HG02840 (cell line): ENCODE measurements around the gene PID1.

Source experiments
- ATAC-seq: cut with Tn5 transposase; IDR thresholded peaks from one replicate; pipeline ENCODE4 v1.9.1; 2021; ENCODE audit warnings: mild to moderate bottlenecking, moderate library complexity, moderate number of reproducible peaks; ENCODE audit not compliant: unreplicated experiment, low FRiP score

The PID1 gene

GRCh38 chr2:229130522-229130921, 140.6 kb downstream of the PID1 start:
- no peak for ATAC-seq

- ATAC-seq = no peak
Observed at GRCh38 chr2:229129738-229130371, 141.2 kb downstream of the PID1 start.

DNA sequence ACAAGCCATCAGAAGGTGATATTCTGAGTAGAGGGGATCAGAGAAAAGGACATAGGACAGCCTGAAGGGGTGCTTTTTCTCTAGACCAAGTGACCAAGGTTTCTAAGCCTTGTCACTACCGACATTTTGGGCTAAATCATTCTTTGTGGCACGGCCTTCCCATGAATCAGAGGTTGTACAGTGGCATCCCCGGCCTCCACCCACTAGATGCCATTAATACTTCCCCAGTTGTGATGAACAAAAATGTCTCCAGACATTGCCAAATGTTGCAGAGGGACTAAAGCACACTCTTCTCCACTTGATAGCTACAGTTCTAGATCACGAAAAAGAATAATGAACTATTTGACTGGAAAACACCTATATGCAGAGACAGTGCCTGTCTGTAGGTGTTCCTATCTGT, 143.6 kb downstream of the PID1 start:
- ATAC-seq = no peak

GRCh38 chr2:229126066-229126465, 145.0 kb downstream of the PID1 start:
- no peak for ATAC-seq

- no peak for ATAC-seq
Observed at GRCh38 chr2:229124136-229124535, 147.0 kb downstream of the PID1 start.

DNA sequence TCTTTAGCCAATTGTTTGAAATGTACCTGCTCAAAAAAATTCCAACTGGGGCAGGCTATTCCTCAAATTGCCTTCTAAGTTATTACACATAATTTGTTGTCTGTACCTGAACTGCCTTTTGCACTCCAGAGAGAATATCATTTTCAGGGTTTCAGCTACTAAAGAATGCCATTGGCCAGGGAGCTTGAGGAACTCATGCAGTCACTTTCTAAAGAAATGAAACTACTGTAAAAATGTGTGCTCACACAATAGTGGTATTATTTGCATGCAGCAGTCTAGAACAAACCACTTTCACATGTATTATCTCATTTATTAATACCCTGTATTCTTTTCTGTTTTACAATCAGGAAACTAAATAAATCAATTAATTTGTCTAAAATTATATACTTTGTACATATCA, 152.2 kb downstream of the PID1 start:
- ATAC-seq = no peak

- no peak for ATAC-seq
Observed at GRCh38 chr2:229118336-229118735, 152.8 kb downstream of the PID1 start.

- no peak for ATAC-seq
Observed at GRCh38 chr2:229111744-229112143, 159.3 kb downstream of the PID1 start.

DNA sequence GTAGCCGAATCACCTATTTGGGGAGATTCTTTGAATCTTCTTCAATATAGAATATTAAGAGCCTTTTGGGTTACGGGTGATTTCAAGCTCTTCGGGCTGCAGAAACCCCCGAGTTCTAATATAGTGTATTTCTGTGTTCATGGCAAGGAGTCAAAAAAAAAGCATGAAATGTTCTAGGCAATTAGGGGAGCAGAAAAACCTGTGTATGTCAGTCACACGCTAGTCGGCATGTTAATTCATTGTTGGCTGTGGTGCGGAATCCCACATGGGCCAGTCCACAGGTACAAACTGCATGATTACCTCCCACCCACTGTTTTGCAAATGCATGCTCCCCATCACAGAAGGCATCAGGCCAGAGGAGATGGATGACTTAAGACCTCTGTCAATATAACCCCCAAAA, 161.9 kb downstream of the PID1 start:
- ATAC-seq = no peak

- no peak for ATAC-seq
Observed at GRCh38 chr2:229107601-229108000, 163.5 kb downstream of the PID1 start.

GRCh38 chr2:229104974-229105387, 166.1 kb downstream of the PID1 start:
- ATAC-seq = no peak

- ATAC-seq = no peak
Observed at GRCh38 chr2:229104025-229104424, 167.1 kb downstream of the PID1 start.

DNA sequence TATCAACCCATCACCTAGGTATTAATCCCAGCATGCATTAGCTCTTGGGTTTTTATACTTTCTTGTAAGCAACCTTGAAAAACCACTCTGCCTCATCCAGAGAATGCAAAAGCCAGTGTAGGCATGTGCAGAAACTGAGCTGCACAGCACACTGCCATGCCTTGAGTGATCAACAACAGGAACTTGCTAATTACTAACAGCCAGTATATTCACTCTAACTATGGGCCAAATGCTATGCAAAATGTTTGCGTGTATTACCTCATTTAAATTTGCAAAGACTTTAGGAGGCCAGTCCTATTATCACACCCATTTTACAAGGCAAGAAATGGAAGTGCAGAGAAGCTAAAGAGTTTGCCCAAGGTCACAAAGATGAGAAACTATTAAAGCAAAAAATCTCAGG, 169.8 kb downstream of the PID1 start:
- ATAC-seq = no peak

DNA sequence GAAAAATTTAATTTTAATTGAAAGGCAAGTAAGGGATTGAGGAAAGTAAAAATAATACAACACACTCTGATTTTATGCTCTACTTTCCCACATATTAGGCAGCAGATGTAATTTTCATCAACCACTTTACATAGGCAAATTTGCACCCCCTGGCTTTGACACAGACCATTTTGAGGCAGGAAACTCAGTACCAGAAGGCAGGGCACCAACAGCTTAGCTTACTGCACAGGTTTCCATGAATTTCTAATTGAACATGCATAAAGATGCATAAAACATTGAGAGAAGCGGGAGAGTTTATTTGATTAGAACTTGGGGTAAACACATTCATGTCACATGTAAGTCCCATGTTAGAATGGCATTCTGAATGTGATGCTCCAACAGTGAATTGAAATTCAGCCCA, 171.9 kb downstream of the PID1 start:
- ATAC-seq = no peak

DNA sequence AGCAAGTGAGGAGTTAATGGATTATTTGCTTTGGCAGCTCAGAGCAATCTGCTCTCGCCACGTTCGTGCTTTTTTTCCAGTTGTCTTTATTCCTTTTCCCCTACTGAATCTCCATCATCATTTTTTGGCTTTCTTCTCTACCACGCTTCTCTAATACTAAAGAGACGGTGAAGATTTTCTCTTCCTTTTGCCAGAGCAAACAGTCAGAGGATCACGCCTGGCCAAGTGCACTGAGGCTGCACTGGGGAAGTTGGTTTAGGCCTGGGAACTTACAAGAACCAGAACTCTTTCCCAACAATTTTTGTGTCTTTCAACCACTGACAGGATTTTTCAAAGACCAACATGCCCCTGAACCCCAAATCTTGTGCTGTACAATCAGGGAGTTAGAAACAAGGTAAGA, 172.3 kb downstream of the PID1 start:
- no peak for ATAC-seq

DNA sequence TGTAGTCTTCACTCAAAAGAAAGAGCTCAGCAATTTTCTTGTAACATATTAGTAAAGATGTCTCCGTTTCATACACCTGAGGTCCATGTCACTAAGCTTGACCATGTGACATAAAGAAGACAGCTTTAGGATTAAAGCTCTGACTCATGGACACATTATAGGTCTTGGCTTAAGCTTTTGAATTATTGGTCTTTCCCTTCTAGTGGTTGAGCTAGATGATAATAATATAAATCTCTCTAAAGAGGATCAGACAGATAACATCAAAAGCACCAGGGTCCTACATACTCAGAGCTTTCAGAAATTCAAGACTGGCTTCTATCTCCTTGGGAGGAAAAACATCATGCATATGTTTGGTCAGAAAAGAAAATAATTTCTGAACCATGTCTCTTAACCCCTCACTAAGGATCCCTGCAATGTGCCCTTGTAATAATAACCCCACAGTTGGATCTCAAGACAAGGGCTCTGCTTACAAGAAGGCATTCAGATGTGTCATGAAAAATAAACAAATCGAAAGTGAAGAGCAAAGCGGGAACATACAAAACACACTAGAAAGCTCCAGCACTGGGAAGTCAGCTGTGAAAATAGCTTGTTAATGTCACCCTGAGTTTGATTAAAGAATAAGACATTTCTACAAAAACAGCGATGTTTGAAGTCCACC, 174.5 kb downstream of the PID1 start:
- no peak for ATAC-seq

DNA sequence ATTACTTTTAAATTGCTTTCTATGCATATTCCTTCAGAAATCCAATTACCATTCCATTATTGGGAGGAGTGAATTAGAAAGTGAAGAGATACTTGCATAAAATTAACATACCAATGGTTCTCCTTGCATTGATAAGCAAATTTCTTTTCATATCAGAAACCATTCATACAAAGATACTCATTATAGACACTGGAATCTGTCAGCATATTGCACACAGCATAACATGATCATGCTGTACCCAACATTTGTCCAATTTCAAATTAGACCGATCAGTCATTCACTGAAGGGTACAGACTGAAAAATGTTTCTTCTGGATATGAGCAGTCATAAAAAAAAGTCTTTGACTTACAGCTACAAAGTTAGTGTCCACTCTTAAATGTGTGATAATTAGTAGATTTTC, 175.6 kb downstream of the PID1 start:
- no peak for ATAC-seq

GRCh38 chr2:229090225-229090624, 180.9 kb downstream of the PID1 start:
- ATAC-seq = no peak

DNA sequence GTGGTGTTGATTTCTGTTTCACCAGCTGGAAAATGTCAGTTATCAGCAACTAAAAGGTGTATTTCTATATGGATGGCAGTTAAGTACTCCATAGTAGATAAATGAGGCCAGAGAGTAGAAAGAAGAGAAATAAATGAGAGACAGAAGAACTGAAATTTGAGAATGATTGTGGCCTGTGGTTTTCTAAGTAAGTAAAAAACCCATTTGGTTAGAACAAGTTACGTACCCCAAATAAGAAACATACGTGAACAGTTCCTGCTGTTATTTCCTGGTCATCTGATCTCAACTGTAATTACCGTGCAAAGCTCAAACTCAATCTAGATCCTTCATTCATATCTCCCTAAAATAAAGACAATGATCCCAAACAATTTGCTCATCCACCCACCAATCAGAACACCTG, 181.3 kb downstream of the PID1 start:
- no peak for ATAC-seq

DNA sequence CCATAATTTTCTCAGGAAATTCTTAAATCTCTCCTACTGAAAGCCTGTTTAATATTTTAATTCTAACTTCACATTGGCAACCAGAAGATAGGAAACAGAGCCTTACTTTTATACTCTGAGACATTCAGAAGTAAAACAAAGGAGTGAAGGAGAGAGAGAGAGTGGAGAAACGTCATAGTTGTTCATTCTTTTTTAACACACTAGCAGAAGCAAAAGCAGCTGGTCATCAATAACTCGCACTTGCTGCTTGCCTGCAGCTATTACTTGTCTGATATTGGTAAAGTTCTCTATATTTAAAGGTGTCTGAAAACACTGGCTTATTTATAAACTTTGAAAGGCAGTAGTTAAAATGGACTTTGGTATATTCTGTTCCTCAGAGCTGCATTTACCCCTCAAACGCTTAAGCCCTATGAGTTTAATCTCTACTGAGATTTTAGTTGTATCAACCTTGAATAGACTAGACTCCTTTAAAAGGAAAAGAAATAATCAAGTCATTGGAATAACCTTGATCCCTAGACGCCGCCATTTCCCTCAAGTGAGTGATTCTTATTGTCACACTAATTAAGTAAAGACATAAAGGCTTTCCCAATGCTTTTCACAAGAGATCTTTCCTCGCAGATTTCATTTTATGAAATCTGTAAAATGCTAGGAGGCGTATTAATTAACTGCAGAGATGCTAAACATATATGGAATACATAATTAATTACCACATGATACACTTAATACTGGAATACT, 182.0 kb downstream of the PID1 start:
- no peak for ATAC-seq

DNA sequence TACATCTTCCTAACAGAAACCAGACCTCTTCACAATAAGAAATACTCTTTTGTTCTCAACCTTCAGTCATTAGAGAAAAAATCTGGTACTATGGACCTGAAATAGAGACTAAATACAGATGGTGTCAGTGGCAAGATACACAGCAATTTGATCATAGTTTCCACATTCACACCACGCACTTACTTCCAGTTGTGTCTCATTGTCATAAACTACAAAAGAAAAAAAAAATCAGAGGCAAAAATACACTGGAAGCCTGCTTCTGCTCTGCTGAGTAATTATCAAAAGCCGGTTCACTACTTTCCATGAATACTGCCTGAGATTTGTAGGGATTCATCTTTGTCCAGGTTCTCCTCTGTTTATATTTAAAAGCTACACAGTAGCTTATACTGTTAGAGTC, 182.6 kb downstream of the PID1 start:
- no peak for ATAC-seq
